SK-N-SH (cell line): Measurements from ENCODE around the gene NFATC3.

ENCODE experiments used
- CHD2 ChIP-seq: fragments of 150-350 bp; IDR thresholded peaks from 2 replicates; pipeline ENCODE4 v1.6.1; 2018; ENCODE audit warnings: low read length; ENCODE audit not compliant: partially characterized antibody
- ELF1 ChIP-seq: IDR thresholded peaks from 2 replicates; pipeline ENCODE4 v1.4.0; 2012
- EZH2phosphoT487 ChIP-seq: fragments of 200-600 bp; sonication (generic); IDR thresholded peaks from 2 replicates; pipeline ENCODE4 v1.6.1; 2017; ENCODE audit warnings: low read depth, mixed run types, mild to moderate bottlenecking, antibody characterized with exemption, moderate library complexity, borderline replicate concordance
- FOXJ3 ChIP-seq: sonication (generic); formaldehyde crosslinking; IDR thresholded peaks from 2 replicates; pipeline ENCODE4 v1.5.1; 2020; ENCODE audit warnings: mild to moderate bottlenecking, missing genetic modification reagents
- FOXM1 ChIP-seq: IDR thresholded peaks from 2 replicates; pipeline ENCODE4 v1.4.0; 2012; ENCODE audit warnings: low read depth, mild to moderate bottlenecking
- POLR2AphosphoS5 ChIP-seq: IDR thresholded peaks from 2 replicates; pipeline ENCODE4 v1.6.1; 2012; ENCODE audit warnings: low read depth, low read length
- RAD21 ChIP-seq: IDR thresholded peaks from 2 replicates; pipeline ENCODE4 v1.6.1; 2012; ENCODE audit warnings: mild to moderate bottlenecking, low read length
- SIN3A ChIP-seq: IDR thresholded peaks from 2 replicates; pipeline ENCODE4 v1.6.1; 2012; ENCODE audit warnings: low read depth, mild to moderate bottlenecking, low read length, moderate library complexity, borderline replicate concordance
- TF ChIP-seq, protein P1 (sequence below): fragments of 150-350 bp; IDR thresholded peaks from 2 replicates; pipeline ENCODE4 v1.6.1; 2016; ENCODE audit warnings: mild to moderate bottlenecking, low read depth, low read length
- TF ChIP-seq, protein P2 (sequence below): fragments of 200-600 bp; sonication (generic); IDR thresholded peaks from 2 replicates; pipeline ENCODE4 v1.6.1; 2017; ENCODE audit warnings: antibody characterized with exemption, mild to moderate bottlenecking, moderate library complexity
- TF ChIP-seq, protein P3 (sequence below): IDR thresholded peaks from 2 replicates; pipeline ENCODE4 v1.4.0; 2012; ENCODE audit warnings: low read depth, borderline replicate concordance
- TF ChIP-seq, protein P4 (sequence below): IDR thresholded peaks from 2 replicates; pipeline ENCODE4 v1.4.0; 2012; ENCODE audit warnings: low read depth
- TF ChIP-seq, protein P5 (sequence below): IDR thresholded peaks from 2 replicates; pipeline ENCODE4 v1.4.0; 2012; ENCODE audit warnings: low read depth, borderline replicate concordance

DNA sequence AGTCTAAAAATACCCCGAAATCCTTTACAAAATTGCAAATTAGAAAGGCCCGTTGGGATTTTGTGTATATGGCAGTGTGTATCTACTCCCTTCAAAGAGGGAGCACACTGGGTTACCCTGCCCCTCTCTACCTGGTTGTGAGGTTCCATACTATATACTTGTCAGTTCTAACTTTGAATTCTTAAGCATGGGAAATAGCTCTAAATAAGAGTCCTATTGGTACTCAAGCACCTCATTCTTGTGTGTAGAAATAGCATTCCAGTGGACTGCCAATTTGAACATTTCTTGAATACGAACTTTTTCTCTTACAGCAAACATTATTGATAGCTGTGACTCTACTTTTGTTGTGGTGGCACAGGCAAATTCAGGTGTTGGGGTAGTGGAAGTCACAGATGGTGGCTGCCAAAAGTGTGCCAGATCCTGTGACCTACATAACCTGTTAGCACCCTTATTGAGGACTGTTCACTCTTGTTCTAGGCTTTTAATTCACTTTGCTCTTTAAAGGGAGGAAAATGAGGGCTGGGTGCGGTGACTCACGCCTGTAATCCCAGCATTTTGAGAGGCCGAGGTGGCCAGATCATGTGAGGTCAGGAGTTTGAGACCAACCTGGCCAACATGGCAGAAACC lies 134.7 kb downstream of the NFATC3 start:
- TF ChIP-seq, protein P1, sequence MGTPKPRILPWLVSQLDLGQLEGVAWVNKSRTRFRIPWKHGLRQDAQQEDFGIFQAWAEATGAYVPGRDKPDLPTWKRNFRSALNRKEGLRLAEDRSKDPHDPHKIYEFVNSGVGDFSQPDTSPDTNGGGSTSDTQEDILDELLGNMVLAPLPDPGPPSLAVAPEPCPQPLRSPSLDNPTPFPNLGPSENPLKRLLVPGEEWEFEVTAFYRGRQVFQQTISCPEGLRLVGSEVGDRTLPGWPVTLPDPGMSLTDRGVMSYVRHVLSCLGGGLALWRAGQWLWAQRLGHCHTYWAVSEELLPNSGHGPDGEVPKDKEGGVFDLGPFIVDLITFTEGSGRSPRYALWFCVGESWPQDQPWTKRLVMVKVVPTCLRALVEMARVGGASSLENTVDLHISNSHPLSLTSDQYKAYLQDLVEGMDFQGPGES, result no peak
- TF ChIP-seq CHD2 (no peak), RAD21 (no peak), FOXJ3 (no peak), ELF1 (no peak), POLR2AphosphoS5 (no peak), SIN3A (no peak), FOXM1 (no peak), EZH2phosphoT487 (no peak)
- TF ChIP-seq, protein P2, sequence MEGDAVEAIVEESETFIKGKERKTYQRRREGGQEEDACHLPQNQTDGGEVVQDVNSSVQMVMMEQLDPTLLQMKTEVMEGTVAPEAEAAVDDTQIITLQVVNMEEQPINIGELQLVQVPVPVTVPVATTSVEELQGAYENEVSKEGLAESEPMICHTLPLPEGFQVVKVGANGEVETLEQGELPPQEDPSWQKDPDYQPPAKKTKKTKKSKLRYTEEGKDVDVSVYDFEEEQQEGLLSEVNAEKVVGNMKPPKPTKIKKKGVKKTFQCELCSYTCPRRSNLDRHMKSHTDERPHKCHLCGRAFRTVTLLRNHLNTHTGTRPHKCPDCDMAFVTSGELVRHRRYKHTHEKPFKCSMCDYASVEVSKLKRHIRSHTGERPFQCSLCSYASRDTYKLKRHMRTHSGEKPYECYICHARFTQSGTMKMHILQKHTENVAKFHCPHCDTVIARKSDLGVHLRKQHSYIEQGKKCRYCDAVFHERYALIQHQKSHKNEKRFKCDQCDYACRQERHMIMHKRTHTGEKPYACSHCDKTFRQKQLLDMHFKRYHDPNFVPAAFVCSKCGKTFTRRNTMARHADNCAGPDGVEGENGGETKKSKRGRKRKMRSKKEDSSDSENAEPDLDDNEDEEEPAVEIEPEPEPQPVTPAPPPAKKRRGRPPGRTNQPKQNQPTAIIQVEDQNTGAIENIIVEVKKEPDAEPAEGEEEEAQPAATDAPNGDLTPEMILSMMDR, result no peak
- TF ChIP-seq, protein P3, sequence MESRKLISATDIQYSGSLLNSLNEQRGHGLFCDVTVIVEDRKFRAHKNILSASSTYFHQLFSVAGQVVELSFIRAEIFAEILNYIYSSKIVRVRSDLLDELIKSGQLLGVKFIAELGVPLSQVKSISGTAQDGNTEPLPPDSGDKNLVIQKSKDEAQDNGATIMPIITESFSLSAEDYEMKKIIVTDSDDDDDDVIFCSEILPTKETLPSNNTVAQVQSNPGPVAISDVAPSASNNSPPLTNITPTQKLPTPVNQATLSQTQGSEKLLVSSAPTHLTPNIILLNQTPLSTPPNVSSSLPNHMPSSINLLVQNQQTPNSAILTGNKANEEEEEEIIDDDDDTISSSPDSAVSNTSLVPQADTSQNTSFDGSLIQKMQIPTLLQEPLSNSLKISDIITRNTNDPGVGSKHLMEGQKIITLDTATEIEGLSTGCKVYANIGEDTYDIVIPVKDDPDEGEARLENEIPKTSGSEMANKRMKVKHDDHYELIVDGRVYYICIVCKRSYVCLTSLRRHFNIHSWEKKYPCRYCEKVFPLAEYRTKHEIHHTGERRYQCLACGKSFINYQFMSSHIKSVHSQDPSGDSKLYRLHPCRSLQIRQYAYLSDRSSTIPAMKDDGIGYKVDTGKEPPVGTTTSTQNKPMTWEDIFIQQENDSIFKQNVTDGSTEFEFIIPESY, result no peak
- TF ChIP-seq, protein P4, sequence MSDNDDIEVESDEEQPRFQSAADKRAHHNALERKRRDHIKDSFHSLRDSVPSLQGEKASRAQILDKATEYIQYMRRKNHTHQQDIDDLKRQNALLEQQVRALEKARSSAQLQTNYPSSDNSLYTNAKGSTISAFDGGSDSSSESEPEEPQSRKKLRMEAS, result no peak
- TF ChIP-seq, protein P5, sequence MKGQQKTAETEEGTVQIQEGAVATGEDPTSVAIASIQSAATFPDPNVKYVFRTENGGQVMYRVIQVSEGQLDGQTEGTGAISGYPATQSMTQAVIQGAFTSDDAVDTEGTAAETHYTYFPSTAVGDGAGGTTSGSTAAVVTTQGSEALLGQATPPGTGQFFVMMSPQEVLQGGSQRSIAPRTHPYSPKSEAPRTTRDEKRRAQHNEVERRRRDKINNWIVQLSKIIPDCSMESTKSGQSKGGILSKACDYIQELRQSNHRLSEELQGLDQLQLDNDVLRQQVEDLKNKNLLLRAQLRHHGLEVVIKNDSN, result no peak
